HFFc6 (cell line): ENCODE data around the gene PRXL2B. TPM values are rescaled to one million over a fixed set of nuclear protein-coding genes. Genes with fewer than 3 reads are reported as not detected.

Experiments
- DNase-seq: peaks from one replicate; pipeline ENCODE4 v3.0.0-alpha.2; 2018
- H3K27ac Mint-ChIP-seq: 2 replicates; pipeline ENCODE4 v1.8.0; 2020; ENCODE audit warnings: mild to moderate bottlenecking, mixed read lengths
- H3K27me3 Mint-ChIP-seq: 2 replicates; pipeline ENCODE4 v1.8.0; 2021; ENCODE audit warnings: mild to moderate bottlenecking, moderate library complexity, mixed read lengths; ENCODE audit not compliant: insufficient read depth
- H3K36me3 Mint-ChIP-seq: 2 replicates; pipeline ENCODE4 v1.8.0; 2021; ENCODE audit warnings: low read depth, mixed read lengths
- H3K4me1 Mint-ChIP-seq: 2 replicates; pipeline ENCODE4 v1.8.0; 2020; ENCODE audit warnings: low read depth, mixed read lengths
- H3K4me3 Mint-ChIP-seq: 2 replicates; pipeline ENCODE4 v1.8.0; 2020; ENCODE audit warnings: mild to moderate bottlenecking, moderate library complexity, mixed read lengths
- H3K9me3 Mint-ChIP-seq: 2 replicates; pipeline ENCODE4 v1.8.0; 2020; ENCODE audit warnings: mild to moderate bottlenecking, mixed read lengths
- total RNA-seq, 6 experiments: library from RNA; stranded (reverse); fragmentation: NEBNext Ultra II Directional; extraction: Animal tissue kit (Norgen Biotek cat#: 25700); gene quantifications; 2 replicates in 1 of 6; 3 replicates in 5 of 6; pipeline ENCODE4 v1.2.3, GENCODE V29; 2021
- TF ChIP-seq, protein P1 (sequence below): fragments of 200-600 bp; sonication (generic); IDR thresholded peaks from 2 replicates; pipeline ENCODE4 v1.5.0; 2021; ENCODE audit warnings: antibody characterized with exemption, mild to moderate bottlenecking

PRXL2B gene
- total RNA-seq, 6 experiments from 2014 or later: 27.1 to 38.9 (median 34.7) TPM

DNA sequence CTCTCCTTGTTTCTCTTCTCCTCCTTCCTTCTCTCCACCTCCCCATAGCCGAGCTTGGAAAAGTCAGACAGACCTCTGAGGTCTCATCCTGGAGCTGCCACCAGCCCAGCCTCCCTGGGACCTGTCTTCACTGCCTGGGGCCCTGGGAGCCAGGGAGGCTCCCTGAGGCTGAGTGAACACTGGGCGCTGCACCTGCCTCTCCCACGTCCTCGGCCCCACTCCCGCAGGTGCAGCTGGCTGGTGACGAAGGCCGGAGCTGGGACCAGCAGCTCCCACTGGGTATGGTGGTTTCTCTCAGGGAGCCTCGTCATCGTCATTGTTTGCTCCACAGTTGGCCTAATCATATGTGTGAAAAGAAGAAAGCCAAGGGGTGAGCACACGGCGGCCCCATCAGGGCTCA lies 25.1 kb upstream of the PRXL2B start:
- Mint-ChIP-seq H3K9me3 (no peaks in the 10 kb centered on the region), H3K27ac (no peak overlapping the region), H3K36me3 (no peaks in the 10 kb centered on the region), H3K4me1 (peaks cover 5% of the 10 kb centered on the region), H3K27me3 (peaks cover 15% of the 10 kb centered on the region), H3K4me3 (no peak overlapping the region)
- TF ChIP-seq, protein P1, sequence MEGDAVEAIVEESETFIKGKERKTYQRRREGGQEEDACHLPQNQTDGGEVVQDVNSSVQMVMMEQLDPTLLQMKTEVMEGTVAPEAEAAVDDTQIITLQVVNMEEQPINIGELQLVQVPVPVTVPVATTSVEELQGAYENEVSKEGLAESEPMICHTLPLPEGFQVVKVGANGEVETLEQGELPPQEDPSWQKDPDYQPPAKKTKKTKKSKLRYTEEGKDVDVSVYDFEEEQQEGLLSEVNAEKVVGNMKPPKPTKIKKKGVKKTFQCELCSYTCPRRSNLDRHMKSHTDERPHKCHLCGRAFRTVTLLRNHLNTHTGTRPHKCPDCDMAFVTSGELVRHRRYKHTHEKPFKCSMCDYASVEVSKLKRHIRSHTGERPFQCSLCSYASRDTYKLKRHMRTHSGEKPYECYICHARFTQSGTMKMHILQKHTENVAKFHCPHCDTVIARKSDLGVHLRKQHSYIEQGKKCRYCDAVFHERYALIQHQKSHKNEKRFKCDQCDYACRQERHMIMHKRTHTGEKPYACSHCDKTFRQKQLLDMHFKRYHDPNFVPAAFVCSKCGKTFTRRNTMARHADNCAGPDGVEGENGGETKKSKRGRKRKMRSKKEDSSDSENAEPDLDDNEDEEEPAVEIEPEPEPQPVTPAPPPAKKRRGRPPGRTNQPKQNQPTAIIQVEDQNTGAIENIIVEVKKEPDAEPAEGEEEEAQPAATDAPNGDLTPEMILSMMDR: no peak
- no peak for DNase-seq

DNA sequence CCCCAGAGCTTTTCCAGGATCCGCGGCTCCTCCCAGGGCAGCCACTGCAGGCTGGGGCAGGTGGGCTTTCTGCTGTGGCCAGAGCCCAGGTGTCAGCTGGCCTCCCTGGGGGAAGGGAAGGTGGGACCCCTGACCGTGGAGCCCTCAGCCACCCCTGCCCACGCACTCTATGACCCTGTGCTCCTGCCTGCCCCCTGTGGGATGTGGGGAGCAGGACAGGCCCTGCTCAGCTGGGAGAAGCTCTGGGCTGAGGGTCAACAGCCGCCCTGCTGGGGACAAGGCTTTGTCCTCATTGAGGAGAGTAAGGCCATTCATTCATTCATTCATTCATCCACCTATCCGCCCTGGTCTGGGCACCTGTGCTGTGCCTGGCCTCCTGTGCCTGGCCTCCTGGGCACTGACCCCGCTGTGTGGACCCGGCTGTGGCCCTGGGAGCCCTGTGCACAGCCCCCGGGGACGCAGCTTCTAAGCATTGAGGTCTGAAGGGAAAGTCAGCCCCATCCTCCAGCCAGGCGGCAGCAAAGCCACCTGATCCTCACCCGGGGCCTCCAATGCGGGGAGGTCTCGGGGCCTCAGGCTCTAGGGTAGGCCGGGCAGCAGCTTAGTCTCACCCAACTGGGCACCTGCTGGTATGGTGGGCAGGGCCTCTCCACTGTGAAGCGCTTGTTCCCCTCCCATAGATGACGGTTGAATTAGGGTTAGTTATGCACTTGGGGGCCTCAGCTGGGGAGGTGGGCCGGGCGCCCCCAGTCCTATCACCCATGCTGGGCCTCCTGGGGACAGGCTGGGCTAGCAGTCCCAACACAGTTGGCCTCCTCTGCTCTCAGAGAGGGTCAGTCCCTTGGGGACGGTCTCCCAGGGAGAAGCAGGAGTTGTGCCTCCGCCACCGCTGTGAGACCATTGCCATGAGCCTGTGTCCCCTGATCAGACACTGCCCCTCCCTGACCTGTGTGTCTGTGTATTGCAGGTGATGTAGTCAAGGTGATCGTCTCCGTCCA lies 24.4 kb upstream of the PRXL2B start:
- DNase-seq: no peak
- TF ChIP-seq, protein P1: peak; percentile 67
- H3K4me1 Mint-ChIP-seq: no peaks in the 10 kb centered on the region
- H3K4me3 Mint-ChIP-seq: no peak overlapping the region
- no peaks in the 10 kb centered on the region for H3K9me3 Mint-ChIP-seq
- no peak overlapping the region for H3K27ac Mint-ChIP-seq
- no peaks in the 10 kb centered on the region for H3K36me3 Mint-ChIP-seq
- H3K27me3 Mint-ChIP-seq: peaks cover 15% of the 10 kb centered on the region

DNA sequence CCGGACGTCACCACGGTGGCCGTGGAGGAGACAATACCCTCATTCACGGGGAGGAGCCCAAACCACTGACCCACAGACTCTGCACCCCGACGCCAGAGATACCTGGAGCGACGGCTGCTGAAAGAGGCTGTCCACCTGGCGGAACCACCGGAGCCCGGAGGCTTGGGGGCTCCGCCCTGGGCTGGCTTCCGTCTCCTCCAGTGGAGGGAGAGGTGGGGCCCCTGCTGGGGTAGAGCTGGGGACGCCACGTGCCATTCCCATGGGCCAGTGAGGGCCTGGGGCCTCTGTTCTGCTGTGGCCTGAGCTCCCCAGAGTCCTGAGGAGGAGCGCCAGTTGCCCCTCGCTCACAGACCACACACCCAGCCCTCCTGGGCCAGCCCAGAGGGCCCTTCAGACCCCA lies 23.4 kb upstream of the PRXL2B start:
- Mint-ChIP-seq H3K4me1 (no peaks in the 10 kb centered on the region), H3K36me3 (no peaks in the 10 kb centered on the region), H3K9me3 (no peaks in the 10 kb centered on the region), H3K4me3 (no peak overlapping the region), H3K27ac (no peak overlapping the region), H3K27me3 (peaks cover 15% of the 10 kb centered on the region)
- no peak for DNase-seq
- TF ChIP-seq, protein P1: no peak

DNA sequence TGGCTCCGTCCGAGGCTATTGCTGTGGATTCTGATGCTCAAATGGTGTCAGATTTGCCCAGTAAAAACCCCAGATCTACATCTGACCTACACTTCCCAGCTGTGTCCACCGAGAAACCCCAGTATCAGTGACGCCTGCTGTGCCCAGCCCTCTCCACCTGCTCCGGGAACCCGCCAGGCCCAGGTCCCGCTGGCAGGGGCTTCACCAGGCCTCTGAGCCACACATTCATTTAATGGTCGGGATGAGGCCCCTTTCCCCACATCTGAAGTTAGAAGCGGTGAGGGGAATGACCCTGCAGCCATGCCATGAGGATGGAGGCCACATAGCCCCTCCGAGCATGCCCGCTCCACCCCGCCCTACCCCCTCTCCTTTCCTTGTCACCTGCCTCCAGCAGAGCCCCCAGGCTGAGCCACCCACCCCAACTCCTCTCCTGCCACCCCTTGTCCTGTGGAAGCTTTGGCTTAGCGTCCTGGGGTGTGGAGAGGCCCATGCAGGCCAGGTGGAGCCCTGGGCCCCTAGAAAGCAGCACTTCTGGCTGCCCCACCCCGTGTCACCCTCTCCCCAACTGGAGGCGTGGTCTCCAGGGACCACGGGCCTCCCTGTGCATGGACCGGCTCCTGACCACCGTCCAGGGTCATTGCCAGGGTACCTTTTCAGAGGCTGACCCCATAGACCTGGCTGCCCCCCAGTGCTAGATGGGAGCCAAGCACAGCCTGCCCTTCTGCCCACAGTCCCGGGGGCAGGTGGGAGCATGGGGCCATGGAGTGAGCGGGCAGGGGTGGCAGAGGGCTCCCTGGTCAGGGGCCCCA lies 22.4 kb upstream of the PRXL2B start:
- Mint-ChIP-seq H3K4me3 (no peak overlapping the region), H3K4me1 (no peaks in the 10 kb centered on the region), H3K9me3 (no peaks in the 10 kb centered on the region), H3K27me3 (peaks cover 15% of the 10 kb centered on the region), H3K36me3 (no peaks in the 10 kb centered on the region), H3K27ac (no peak overlapping the region)
- DNase-seq: no peak
- TF ChIP-seq, protein P1: no peak

DNA sequence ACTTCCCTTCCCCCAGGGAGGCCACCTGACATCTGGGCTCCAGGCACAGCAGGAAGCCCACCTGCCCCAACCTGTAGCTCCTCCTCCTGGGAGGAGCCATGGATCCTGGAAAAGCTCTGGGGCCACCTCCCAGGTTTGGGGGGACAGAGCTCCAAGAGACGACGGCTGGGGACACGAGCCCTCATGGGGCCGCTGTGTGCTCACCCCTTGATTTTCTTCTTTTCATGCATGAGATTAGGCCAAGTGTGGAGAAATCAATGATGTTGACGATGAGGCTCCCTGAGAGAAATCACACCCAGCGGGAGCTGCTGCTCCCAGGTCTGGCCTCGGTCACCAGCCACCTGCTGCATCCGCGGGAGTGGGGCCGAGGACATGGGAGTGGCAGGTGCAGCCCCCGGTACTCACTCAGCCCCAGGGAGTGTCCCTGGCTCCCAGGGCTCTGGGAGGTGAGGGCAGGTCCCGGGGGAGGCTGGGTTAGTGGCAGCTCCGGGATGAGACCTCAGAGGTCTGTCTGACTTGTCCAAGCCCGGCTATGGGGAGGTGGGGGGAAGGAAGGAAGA lies 21.7 kb upstream of the PRXL2B start:
- H3K27ac Mint-ChIP-seq: no peak overlapping the region
- H3K4me1 Mint-ChIP-seq: no peaks in the 10 kb centered on the region
- TF ChIP-seq, protein P1: no peak
- no peaks in the 10 kb centered on the region for H3K36me3 Mint-ChIP-seq
- no peak overlapping the region for H3K4me3 Mint-ChIP-seq
- H3K9me3 Mint-ChIP-seq: no peaks in the 10 kb centered on the region
- no peak for DNase-seq
- H3K27me3 Mint-ChIP-seq: peaks cover 15% of the 10 kb centered on the region
